HFF-Myc (cell line): ENCODE data around the gene STRIP2.
A peak's percentile ranks its signal among the peaks of the same experiment; 100 is the strongest.
"Not testable (repeated sequence)": the region's sequence is repeated elsewhere in the genome, so short reads cannot be mapped to it uniquely, and the experiment has no call there.

Experiments
- DNase-seq: peaks from one replicate; pipeline ENCODE4 v3.0.0-alpha.2; 2011; ENCODE audit warnings: low read depth; ENCODE audit errors: extremely low read depth
- H3K4me3 ChIP-seq: replicated peaks from 2 replicates; pipeline ENCODE4 v1.5.1; 2011; ENCODE audit warnings: low read depth, mild to moderate bottlenecking, control low read depth, low read length
- CTCF ChIP-seq: IDR thresholded peaks from 2 replicates; pipeline ENCODE4 v1.5.1; 2012; ENCODE audit warnings: mild to moderate bottlenecking, low read depth, low read length, control low read depth; ENCODE audit errors: missing control alignments

STRIP2 gene

DNA sequence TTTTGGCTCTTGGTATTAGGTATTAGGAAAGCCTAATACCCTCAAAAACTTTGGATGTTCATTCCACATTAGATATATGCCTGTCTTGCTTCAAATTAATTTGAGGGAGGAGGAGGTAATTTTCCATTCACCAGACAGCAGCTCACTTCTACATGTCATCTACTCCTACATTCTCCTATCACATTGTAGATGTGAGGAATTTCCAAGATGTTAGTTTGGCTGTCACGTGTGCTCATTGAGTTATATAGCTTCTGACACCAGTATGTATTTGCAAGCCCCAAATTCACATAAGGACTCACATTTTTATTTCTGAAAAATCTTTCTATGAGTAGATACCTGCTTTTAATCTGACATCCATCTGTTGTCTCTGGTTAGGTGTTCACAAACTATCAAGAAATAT lies 45.6 kb downstream of the STRIP2 start:
- no peak overlapping the region for H3K4me3 ChIP-seq
- no peak for DNase-seq
- no peak for TF ChIP-seq CTCF

GRCh38 chr7:129480674-129481363 lies 46.6 kb downstream of the STRIP2 start:
- DNase-seq = no peak
- no peak for TF ChIP-seq CTCF
- no peak overlapping the region for H3K4me3 ChIP-seq

DNA sequence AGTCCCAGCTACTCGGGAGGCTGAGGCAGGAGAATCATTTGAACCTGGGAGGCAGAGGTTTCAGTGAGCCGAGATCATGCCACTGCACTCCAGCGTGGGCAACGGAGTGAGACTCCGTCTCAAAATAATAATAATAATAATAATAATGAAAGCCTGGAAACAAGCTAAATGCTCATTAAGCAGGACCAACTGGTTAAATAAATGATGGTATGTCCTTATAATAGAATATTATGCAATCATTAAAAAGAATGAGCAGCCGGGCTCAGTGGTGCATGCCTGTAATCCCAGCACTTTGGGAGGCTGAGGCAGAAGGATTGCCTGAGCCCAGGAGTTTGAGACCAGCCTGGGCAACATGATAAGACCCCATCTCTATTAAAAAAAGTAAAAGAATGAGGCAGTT lies 47.1 kb downstream of the STRIP2 start:
- DNase-seq, H3K4me3 ChIP-seq: not testable (repeated sequence)

GRCh38 chr7:129482781-129483180 lies 48.5 kb downstream of the STRIP2 start:
- TF ChIP-seq CTCF = no peak
- no peak for DNase-seq
- H3K4me3 ChIP-seq = no peak overlapping the region

DNA sequence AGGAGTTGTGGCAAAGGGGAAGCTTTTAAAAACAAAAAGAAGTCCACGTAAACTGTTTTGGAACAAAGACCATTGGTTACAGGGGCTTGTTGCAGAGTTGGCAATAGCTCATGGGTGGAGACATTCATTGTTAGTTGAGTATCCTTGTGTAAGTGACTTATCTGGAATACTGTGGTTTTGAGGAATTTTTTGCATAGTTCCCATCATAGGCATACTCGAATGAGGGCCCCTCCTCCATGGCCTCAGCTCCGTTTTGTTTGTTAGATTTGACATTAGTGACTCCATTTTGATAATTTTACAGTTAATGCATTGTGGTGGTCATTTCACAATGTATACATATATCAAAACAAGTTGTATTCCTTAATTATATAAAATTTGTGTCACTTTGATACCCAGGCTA lies 55.3 kb downstream of the STRIP2 start:
- H3K4me3 ChIP-seq = no peak overlapping the region
- peak; percentile 40 for DNase-seq
- TF ChIP-seq CTCF = no peak

DNA sequence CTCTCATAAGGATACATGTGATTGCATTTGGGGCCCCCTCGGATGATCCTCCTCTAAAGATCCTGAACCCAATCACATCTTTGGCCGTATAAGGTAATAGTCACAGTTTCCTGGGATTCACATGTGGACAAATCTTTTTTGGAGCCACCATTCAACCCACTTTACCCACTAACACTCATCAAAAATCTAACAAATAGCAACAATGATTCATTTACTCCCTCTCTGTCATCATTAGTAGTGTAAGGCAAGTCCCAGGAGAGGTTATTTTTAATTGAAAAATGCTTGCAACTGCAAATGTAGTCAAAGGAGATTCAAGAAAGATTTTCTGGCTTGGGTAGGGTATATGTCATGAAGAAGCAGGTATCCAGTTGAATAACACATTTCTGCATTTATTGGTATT lies 58.2 kb downstream of the STRIP2 start:
- TF ChIP-seq CTCF = no peak
- DNase-seq = no peak
- no peak overlapping the region for H3K4me3 ChIP-seq

- H3K4me3 ChIP-seq = no peak overlapping the region
- peak; percentile 29 for DNase-seq
- peak; percentile 40 for TF ChIP-seq CTCF
Measured at GRCh38 chr7:129493555-129493954, 59.3 kb downstream of the STRIP2 start.
